ENCODE data around the gene NSD2.

Gene NSD2

GRCh38 chr4:1971456-1972200 is 100.4 kb downstream of the NSD2 start:
- DNase-seq (ENCODE audit: low spot score): no peak

DNA sequence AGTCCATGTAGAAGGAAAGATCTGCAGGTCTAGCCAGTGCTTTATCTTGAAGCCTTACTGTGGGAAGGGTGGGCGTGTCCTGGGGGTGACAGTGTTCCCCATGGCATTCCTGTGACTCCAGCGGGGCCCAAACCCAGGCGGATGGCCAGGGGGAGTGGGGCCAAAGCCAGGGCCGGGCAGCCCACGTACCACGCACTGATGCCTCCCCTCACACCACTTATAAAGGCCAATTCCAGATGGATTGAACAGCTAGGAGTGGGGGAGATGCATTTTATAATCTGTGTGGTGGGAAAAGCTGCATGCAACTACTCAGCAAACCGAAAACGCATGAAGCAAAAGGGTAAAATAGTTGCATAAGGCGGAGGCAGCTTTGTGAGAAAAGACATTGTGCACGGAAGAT is 101.2 kb downstream of the NSD2 start:
- DNase-seq (ENCODE audit: low spot score): no peak

DNA sequence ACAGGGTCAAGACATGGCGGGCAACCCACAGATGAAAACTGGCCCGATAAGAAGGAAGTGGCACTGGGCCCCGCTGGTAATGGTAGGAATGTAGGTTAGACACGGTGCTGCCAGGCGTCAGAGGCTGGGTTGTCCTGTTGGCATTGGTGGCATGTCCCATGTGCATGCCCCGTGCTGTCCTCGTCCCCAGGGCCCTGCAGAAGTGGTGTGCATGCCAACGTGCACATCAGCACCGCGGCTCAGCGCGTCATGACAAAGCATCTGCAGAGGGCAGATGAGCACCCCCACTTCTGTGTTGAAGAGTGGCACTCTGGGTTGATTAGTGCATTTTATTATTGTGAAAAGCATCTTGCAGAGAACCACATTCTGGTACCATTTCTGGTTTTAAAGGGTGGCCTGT is 102.0 kb downstream of the NSD2 start:
- DNase-seq (ENCODE audit: low spot score): no peak

GRCh38 chr4:1973661-1974060 is 102.5 kb downstream of the NSD2 start:
- DNase-seq (ENCODE audit: low spot score): no peak

DNA sequence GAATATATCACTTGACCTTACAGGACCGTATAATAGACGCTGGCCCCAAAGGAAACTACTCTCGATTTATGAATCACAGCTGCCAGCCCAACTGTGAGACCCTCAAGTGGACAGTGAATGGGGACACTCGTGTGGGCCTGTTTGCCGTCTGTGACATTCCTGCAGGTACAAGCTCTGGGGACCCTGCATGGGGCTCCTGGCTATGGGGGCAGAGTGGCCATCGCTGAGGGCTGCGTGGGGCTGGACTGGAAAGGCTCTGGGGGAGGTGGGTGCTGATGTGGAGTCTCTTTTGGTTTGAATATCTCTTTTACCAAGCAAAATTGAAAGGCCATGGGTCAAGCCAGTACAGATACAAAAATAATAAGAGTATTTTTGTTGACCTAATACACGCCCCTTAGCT is 103.6 kb downstream of the NSD2 start:
- DNase-seq (ENCODE audit: low spot score): no peak

DNA sequence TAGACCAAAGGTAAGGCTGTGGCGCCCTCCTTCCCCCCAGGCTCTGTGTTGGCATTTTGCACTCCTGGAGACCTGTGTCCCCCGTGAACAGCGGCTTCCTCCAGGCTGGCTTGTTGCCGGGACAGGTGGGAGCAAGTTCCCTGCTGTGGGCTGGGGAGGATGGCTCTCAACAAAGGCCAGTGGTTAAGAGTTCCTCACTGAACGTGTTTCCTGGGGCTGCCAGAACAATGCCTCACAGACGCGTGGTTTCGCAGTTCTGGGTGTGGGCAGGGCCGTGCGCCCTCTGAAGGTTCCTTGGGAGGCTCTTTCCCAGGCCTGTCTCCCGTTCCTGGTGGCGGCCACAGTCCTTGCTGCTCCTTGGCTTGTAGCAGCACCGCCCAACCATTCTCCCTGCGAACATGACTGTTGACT is 104.2 kb downstream of the NSD2 start:
- DNase-seq (ENCODE audit: low spot score): no peak

- DNase-seq (ENCODE audit: low spot score): no peak
These were observed 104.7 kb downstream of the NSD2 start for GRCh38 chr4:1975880-1976279.

DNA sequence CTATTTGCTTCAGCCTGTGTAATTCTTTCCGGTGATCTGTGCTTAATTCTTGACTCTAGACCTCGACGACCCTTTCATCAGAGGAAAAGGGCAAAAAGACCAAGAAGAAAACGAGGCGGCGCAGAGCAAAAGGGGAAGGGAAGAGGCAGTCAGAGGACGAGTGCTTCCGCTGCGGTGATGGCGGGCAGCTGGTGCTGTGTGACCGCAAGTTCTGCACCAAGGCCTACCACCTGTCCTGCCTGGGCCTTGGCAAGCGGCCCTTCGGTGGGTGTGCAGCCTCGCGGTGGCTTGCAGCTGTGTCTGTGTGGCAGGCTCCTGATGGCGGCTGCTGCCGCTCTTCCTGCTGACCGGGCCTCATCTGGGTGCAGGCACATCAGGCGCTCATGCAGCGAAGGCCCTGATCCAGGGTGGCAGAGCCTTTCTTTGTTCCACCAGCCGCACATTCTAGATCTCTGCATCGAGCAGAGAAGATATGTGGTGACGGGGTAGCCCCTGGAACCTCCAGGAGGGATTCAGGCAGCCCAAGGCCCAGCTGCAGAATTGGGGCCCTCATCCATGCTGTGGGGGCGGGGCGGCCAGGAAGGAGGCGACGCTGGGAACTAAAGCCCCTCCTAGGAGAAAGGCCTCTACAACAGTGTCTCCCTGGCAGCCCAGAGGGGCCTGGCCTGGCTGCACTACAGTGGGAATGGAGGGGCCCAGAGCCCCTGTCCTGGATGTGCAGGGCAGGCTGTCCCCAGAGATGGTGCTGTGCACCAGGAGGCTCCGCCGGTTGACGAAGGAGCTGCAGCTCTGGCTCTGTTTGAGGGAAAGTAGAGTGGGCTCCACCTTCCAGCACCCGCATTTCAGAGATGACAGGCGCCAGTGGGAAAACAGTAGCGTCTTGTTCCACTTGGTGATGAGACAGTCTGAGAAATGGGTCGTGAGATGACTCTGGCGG is 105.5 kb downstream of the NSD2 start:
- DNase-seq (ENCODE audit: low spot score): no peak

DNA sequence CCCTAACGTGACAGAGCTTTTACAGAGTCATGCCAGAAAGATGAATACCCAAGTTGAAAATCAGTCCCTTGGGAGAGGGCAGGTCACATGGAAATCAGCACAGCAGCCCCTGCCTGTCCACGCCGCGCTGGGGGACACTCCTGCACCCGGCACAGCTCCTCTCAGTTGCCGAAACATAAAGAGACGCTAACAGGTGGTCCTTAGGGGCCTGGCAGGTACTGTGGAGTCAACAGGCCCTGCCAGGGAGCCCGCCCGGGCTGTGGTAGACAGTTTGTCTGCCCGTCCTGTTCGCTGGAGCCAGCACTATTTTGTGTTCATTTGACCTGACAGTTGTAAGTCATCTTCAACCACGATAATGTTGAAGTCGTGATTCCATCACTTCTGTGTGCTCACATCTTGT is 107.0 kb downstream of the NSD2 start:
- DNase-seq (ENCODE audit: low spot score): no peak

DNA sequence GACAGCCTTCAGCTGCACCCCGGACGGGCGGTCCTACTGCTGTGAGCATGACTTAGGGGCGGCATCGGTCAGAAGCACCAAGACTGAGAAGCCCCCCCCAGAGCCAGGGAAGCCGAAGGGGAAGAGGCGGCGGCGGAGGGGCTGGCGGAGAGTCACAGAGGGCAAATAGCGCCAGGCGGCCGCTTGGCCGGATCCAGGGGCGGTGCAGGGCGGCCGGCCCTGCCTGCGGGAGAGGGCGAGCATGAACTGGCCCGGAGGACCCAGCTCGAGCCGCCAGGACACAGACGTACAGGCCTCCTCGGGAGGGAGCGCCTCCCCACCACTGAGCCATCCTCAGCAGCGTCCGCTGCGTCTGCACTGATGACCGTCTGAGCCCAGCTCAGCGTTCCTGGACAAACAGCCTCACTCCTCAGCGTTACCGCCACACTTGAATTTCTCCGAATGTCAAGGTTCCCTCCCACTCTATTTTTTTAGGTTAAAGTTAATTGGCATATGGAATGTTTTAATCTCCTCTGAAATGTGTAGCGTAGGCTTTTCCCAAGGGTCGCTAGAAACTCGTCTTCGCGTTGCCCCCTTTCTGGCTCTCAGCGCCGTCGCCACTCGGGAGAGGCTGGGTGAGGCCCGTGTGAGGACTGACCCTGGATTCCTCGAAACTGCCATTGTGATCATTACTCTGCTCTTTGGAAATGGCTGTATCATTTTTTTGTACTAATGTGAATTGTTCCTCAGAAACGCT is 107.7 kb downstream of the NSD2 start:
- no peak for DNase-seq (ENCODE audit: low spot score)

DNA sequence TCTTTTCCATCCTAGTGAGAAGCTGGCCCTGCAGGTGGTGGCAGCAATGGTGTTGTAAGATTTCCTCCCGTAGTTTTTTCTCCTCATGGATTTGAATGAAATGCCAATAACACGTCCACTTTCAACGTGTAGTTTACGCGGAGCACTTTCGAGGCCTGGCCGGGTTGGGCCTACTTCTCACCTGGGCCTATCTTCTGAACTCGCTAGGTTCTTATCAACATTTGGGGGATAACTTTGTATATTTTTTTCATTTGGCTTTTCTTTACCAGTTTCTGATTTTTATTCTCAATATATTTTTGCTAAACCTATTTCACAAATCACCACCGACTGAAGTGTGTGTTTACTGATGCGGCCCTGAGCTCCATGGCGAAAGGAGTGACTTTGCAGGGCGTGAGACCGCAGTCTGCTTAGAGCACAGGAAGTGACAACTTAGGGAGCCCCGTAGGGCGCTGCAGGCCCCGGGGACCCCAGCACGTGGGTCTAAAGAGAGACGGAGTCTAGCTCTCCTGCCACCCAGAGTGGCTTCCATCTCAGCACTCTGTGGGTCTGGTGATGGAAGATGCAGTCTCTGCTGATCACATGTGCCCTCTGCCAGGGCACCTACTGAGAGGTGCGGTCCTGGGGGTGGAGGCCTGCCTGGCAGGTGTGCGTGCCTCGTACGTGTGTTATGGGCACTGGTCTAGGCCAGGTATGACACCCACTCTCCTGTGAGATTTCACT is 108.4 kb downstream of the NSD2 start:
- DNase-seq (ENCODE audit: low spot score): no peak

- no peak for DNase-seq (ENCODE audit: low spot score)
These were observed 109.4 kb downstream of the NSD2 start for GRCh38 chr4:1980561-1981041.

DNA sequence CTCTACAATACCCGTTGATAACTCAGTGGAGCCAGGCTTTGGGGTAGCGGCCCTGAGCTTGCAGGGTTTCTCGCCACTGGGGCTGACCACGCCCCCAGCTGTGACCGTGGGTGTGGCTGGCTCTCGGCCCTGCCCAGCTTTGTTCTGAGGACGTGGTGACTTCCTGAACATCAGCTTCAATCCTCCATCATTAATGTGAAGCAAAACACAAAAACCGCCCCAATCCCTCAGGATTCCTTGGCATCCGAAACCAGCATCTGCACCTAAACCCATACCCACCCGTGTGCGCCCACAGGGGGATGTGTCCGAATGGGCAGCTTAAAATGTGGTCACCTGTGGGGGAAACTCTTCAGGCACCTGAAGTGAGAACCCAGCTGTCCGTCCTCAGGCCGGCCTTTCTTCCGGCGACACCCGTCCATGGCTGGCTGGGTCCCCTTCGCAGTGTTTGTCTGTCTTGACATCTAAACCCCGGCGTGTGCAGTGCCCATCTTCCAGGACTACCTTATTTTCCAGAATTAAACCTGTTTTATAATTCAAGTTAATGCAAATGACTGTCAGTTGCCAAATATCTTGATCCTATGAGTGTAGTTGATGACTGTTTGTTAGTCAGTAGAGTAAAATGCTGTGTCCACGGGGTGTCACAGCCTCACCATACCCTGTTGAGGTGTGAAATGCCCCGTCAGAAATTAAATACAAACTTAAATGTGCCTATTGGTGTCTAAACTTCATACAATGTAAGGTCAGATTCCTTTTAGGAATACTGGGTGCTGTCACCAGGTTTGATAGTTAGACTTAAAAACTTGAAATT is 110.3 kb downstream of the NSD2 start:
- DNase-seq (ENCODE audit: low spot score): no peak

GRCh38 chr4:1982124-1983052 is 111.2 kb downstream of the NSD2 start:
- peak; percentile 40 for DNase-seq (ENCODE audit: low spot score)

DNA sequence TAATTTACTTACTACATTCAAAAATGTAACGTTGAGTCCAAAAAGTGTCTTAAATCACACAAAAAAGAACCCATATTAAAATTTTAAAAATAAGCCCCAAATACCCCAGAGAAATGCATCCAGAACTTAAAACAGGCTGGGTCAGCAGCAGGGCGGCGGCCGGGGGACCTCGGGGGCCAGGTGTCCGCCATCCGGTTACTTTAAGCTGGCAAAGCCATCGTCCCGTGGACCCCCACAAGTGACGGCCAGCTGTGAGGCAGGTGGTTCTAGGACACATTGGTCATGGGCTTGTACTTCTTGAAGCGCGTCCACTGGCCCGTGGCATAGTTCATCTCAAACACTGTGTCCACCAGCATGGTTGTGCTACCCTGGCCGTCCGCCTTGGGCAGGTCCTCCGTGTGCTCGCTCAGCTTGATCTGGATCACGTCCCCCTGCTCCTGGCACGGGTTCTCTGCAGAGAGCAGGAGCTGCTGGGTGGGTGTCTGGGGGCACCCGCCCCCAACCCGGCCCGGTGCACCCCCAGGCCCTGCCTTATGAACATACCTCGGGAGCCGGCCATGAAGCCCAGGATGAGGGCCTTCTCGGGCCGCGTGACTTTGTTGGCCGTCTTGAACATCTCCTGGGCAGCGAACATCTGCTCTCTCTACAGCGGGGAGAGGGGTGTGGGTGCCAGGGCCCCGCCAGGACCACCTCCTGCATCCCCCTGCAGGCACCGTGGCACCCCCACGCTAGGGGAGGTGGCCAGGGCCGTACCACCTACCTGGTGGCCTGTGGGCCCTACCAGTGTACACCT is 112.1 kb downstream of the NSD2 start:
- DNase-seq (ENCODE audit: low spot score): no peak

DNA sequence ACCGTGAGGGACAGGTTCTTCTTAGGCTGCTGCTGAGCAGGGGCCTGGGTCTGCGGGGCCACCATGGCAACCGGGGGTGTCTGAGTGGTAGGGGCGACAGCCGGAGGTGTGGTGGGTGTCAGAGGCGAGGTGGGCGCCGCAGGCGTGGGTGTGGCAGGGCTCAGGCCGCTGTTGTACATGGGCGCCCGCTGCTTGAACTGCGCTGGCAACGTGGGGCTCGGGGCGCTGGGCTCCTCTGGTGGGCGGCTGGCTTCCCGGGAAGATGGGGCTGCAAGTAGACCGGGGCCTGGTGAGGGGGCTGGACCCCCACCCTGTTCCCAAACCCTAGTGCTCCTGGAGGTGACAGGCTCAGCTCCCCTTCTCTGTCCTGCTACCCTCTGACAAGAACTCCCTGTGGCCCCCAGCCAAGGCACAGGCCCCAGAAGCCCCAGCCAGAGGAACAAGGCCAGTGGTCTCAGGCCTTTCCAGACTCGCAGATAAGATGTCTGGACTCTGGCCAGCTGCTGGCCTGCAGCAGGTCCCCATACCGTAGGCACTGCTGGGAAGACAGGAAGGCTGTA is 112.7 kb downstream of the NSD2 start:
- DNase-seq (ENCODE audit: low spot score): no peak

DNA sequence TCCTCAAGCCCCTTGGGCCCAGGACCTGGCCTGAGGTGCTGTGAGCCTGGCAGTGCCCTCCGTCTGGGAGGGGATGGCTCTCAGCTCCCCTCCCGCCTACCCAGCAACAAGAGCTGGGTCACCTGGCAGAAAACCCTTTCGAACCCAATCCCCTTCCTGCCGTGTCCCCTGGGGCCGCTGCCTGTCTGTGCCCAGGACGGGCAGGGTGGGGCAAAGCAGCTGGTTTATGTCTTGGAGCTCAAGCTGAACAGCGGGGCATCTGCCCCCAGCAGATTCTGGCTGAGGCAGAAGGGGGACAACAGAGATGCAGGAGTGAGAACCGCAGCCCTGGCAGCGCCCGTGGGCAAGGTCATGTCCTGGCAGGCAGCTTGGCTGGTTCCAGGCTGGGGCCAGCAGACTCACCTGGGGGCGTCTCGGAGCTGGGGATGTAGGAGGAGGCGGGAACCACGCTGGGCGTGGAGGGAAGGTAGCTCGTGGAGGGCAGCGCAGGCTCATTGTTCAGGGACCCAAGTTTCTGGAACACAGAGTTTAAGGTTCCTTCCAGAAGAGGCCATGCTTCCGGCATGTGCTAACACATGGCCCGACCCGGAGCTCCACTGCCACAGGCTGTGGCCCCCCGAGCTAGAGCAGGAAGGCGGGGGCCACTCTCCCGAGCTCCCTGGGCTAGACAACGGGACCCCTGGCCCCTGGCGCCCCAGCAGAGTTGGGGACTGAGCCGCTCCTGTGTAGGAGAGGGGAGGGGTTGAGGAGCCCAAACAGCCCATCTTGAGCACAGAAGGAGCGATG is 113.4 kb downstream of the NSD2 start:
- DNase-seq (ENCODE audit: low spot score): no peak

GRCh38 chr4:1985294-1985693 is 114.1 kb downstream of the NSD2 start:
- DNase-seq (ENCODE audit: low spot score): no peak

Data from hematopoietic multipotent progenitor cell treated with erythropoietin and hydrocortisone succinate and interleukin-3 and kit ligand, for 17 days (in vitro differentiated cells).